Breast epithelium (tissue), 3 donors: Measurements from ENCODE around the gene CYP26A1.

ENCODE experiments used
- POLR2A ChIP-seq: fragments of 450-650 bp; IDR thresholded peaks from one replicate; pipeline ENCODE4 v1.6.1; 2016; ENCODE audit warnings: antibody characterized with exemption, mild to moderate bottlenecking, moderate library complexity
- TF ChIP-seq, protein P1 (sequence below), 3 donors: fragments of 450-650 bp; IDR thresholded peaks; one replicate each; pipeline ENCODE4 v1.5.1; 2016 to 2017; ENCODE audit warnings: antibody characterized with exemption in 3 of 3, mild to moderate bottlenecking in 3 of 3, moderate library complexity in 3 of 3

DNA sequence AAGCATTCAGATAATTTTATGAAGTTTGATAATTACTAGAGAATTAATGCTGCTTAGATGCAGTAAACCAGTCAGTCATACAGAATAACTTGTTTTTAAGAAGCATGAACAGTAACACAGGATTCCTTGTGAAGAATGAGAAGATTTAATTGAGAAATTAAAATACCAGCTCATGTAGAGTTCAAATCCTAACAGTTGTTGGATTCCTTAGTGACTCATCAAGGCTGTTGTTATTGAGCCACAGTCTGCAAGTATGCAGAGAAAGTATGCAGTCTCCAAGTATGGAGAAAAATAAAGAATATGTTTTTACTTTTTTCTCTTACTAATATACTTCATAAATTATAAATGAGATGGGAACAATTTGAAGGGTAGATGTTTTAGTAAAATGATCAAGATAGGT lies 43.3 kb upstream of the CYP26A1 start:
- TF ChIP-seq, protein P1, sequence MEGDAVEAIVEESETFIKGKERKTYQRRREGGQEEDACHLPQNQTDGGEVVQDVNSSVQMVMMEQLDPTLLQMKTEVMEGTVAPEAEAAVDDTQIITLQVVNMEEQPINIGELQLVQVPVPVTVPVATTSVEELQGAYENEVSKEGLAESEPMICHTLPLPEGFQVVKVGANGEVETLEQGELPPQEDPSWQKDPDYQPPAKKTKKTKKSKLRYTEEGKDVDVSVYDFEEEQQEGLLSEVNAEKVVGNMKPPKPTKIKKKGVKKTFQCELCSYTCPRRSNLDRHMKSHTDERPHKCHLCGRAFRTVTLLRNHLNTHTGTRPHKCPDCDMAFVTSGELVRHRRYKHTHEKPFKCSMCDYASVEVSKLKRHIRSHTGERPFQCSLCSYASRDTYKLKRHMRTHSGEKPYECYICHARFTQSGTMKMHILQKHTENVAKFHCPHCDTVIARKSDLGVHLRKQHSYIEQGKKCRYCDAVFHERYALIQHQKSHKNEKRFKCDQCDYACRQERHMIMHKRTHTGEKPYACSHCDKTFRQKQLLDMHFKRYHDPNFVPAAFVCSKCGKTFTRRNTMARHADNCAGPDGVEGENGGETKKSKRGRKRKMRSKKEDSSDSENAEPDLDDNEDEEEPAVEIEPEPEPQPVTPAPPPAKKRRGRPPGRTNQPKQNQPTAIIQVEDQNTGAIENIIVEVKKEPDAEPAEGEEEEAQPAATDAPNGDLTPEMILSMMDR (IDR thresholded peaks at IDR 0.05), result no peak
- TF ChIP-seq POLR2A, result no peak
